ENCODE data around the gene ANAPC7.

- no peak for TF ChIP-seq CTCF (IDR thresholded peaks at IDR 0.05)
- no peak for TF ChIP-seq POLR2A (IDR thresholded peaks at IDR 0.05)
These were observed 58.3 kb downstream of the ANAPC7 start for GRCh38 chr12:110345176-110345661.
